ENCODE measurements around the gene WNT3.

WNT3 gene

GRCh38 chr17:46722662-46723285, 95.7 kb downstream of the WNT3 start:
- DNase-seq: no peak

GRCh38 chr17:46720408-46720807, 98.1 kb downstream of the WNT3 start:
- DNase-seq: no peak

GRCh38 chr17:46719891-46720290, 98.6 kb downstream of the WNT3 start:
- DNase-seq: no peak

GRCh38 chr17:46717999-46718398, 100.5 kb downstream of the WNT3 start:
- DNase-seq: no peak

Data from activated naive CD4-positive, alpha-beta T cell treated with Interleukin-2 at 50 U/mL for 16 hours (primary cell).